Measurements from ENCODE around the gene TDRD12.

GRCh38 chr19:32865326-32865725, 145.8 kb downstream of the TDRD12 start:
- TF ChIP-seq POLR2A (IDR thresholded peaks at IDR 0.05) (no peak), CTCF (IDR thresholded peaks at IDR 0.05) (no peak), EP300 (IDR thresholded peaks at IDR 0.05) (no peak)

All from tibial nerve (tissue), 4 donors.